GM19395 (cell line): Measurements from ENCODE around the gene AP5B1.
"Not testable (repeated sequence)": the region's sequence is repeated elsewhere in the genome, so short reads cannot be mapped to it uniquely, and the experiment has no call there.

ENCODE experiments used
- ATAC-seq: cut with Tn5 transposase; IDR thresholded peaks from one replicate; pipeline ENCODE4 v1.9.1; 2021; ENCODE audit warnings: mild to moderate bottlenecking, moderate library complexity; ENCODE audit not compliant: unreplicated experiment

Gene AP5B1

DNA sequence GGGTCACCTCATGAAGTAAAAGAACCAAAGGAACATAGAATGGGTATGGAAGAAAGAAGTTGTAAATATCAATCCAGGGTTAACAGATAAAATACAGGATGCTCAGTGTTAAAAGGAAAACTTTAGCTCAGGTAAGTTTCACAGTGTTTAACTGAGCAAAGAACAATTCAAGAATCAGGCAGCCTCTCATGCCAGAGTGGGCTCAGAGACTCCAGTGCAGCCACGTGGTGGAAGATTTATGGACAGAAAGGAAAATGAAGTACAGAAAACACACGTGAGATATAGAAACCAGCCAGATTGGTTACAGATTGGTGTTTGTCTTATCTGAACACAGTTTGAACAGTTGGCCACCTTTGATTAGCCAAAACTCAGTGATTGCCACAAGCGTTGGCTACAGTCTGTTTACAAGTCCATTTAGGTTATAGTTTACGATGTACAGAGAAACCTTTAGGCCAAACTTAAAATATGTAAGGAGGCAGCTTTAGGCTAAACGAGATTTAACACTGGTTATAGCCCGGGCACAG lies 9.1 kb downstream of the AP5B1 start:
- ATAC-seq = no peak

DNA sequence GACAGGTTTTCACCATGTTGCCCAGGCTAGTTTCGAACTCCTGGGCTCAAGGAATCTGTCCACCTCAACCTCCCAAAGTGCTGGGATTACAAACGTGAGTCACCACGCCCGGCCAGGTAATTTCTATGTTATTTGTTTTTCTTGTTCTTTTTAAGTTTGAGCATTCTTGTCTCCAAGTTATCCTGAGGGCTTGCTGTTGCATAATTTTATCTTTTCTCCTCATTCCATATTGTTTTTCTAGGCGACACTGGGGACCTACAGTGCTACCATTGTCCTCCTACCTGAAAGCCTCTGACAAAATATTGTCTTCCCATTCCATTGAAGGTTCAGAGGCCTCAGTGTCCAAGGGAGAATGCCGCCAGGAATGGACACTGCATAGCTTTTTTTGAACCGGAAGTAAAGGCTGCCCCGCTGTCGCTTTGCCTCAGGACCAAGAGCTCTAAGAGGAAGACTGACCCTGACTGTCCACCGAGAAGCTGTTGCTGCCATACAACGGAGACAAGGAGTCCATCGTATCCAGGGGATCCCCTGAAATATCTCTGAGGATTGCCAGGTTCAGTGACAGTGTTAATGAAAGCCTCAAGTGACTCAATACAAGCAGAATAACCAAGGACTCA lies 9.7 kb downstream of the AP5B1 start:
- ATAC-seq = no peak

DNA sequence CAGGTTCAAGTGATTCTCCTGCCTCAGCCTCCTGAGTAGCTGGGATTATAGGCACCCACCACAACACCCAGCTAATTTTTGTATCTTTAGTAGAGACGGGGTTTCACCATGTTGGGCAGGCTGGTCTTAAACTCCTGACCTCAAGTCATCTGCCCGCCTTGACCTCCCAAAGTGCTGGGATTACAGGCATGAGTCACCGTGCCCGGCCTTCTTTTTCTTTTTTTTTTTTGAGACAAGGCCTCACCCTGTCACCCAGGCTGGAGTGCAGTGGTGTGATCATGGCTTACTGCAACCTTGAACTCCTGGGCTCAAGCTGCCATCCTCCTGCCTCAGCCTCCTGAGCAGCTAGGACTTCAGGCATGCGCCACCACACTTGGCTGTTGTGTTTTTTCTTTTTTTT lies 13.0 kb downstream of the AP5B1 start:
- ATAC-seq = not testable (repeated sequence)

DNA sequence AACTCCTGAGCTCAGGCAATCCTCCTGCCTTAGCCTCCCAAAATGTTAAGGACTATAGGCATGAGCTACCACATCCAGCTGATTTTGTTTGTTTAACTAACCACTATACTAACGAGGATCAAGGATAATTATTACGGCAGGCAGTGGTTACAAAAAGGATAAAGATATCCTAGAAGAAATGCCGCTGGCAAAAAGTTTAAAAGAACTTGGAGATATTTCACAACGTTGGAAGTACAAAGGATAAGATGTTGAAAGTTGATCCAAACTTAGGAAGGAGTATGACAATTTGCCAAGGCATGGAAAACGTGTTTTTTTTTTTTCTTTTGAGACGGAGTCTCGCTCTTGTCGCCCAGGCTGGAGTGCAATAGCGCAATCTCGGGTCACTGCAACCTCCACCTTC lies 13.4 kb downstream of the AP5B1 start:
- no peak for ATAC-seq

DNA sequence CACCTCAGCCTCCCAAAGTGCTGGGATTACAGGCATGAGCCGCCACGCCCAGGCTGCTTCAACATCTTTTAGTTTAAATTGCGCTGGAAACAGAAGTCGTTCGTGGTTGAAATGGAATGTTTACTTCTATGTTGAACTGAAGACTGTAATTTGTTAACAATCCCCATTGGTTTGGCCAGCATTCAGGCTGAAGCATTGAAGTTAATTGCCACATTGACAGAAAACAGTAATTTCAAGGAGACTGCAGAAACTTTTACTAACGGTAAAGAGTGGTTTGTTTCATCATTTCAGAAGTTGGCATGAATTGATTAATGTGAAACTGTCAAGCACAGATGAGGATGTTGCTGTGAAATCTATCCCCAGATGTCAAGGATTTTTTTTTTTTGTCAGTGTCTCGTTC lies 14.2 kb downstream of the AP5B1 start:
- no peak for ATAC-seq

DNA sequence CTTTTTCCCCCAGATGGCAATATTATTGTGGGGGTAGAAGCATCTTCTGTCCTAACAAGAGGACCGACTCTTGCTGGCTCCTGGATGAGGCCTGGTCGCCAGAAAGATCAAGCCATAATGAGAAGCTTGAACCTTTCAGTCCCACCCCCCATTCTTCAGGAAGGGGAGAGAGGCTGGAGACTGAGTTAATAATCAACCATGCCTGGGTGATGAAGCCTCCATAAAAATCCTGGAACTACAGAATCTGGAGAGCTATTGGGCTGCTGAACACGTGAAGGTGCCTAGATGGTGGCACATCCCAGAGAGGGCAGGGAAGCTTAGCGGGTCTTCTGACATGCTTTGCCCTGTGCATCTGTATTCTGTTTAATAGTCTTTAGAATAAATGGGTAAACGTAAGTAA lies 16.3 kb downstream of the AP5B1 start:
- ATAC-seq = no peak

DNA sequence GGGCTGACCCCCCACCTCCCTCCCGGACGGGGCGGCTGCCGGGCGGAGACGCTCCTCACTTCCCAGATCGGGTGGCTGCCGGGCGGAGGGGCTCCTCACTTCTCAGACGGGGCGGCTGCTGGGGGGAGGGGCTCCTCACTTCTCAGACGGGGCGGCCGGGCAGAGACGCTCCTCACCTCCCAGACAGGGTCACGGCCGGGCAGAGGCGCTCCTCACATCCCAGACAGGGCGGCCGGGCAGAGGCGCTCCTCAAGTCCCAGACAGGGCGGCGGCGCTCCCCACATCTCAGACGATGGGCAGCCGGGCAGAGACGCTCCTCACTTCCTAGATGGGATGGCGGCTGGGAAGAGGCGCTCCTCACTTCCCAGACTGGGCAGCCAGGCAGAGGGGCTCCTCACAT lies 18.0 kb downstream of the AP5B1 start:
- ATAC-seq = not testable (repeated sequence)

DNA sequence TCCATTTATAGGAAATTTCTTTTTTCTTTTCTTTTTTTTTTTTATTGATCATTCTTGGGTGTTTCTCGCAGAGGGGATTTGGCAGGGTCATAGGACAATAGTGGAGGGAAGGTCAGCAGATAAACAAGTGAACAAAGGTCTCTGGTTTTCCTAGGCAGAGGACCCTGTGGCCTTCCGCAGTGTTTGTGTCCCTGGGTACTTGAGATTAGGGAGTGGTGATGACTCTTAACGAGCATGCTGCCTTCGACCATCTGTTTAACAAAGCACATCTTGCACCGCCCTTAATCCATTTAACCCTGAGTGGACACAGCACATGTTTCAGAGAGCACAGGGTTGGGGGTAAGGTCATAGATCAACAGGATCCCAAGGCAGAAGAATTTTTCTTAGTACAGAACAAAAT lies 18.6 kb downstream of the AP5B1 start:
- not testable (repeated sequence) for ATAC-seq

DNA sequence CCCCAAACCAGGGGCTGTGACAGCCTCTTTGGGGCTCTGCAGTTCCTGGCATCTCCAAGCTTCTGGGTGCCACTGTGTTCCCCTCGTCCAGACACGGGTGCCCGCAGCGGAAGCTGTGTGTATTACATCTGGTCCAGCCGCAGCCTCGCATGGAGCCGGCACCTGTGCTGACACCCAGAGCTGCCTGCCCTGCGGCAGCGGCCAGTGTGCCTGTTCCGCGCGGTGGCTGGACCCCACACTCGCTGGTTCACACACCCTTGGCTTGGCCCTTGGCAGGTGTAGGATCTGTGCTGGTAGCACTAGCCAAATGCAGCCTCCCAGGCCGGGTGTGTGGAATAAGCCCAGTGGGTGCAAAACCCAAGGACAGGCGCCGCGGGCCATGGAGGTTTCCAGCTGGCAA lies 35.7 kb downstream of the AP5B1 start:
- ATAC-seq = no peak

DNA sequence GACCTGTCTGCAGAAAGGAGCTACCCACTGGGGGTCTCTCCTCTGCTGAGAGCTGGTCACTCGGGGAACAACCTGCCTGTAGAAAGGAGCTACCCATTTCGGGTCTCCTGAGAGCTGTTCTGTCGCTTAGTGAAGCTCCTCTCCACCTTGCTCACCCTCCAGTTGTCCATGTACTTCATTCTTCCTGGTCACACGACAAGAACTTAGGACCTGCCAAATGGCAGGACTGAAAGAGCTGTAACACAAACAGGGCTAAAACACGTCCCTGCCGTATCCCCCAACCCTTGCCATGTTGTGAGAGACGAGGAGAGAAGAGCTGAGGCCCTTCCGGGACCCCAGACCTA lies 36.1 kb downstream of the AP5B1 start:
- no peak for ATAC-seq

DNA sequence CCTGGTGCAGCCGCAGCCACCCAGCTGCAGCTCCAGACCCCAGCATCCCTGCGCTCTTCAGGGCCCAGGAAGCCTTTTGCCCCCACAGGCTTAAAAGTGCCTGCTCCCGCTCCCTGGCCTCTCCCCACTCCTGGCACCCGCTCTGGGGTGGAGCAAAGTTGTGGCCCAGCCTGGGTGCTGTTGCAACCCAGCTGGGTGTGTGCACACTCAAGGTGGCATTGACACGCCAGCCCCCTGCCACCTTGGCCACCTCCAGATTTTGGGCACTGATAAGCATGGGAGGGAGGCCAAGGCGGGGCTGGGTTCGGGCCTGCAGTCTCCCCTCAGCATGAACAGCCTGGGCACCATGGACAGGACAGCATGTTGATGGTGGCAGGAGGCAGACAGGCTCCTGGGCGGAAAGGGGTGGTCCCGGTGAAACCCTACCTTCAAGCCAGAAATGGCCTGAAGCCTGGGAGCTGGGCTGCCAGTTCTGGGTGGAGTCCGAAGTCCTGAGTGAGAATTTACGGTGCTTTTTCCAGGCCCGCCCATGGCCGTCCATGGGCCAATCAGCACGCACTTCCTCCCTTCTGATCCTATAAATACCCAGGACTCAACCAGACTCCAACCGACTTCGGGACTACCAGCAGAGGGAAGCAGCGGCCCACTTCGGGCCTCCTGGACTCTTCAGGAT lies 36.6 kb downstream of the AP5B1 start:
- ATAC-seq = no peak

DNA sequence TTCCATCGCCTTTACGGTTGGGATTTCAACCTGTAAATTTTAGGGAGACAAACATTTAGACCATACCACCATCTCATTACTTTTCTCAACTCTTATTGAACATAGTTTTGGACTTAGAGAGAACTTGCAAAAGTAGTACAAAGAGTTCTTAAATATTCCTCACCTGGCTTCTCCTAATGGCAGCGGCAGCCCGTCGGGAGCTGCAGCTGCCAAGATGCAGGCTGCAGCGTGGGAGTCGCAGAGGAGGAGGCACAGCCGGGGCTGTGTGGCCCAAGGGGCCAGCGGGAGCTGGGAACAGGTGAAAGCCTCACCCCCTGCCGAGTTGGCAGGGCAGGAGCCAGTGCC lies 37.1 kb downstream of the AP5B1 start:
- no peak for ATAC-seq

DNA sequence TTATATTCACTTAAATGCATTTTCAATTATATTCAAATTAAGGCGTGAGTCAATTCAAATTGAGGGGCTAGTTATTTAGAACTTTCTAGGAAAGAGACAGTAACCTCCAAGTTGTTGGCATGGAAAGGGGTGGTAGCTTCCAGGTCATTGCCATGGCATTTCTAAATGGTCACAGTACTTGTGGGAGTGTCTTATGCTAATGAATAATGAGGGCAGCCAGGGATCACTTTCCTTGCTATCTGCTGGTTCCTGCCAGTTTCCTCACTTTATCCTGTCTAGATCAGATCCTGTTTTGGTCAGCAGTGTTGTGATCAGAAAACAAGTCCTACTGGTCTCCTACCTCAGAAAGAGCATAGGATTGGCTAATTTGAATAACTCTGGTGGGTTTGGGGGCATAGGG lies 38.4 kb downstream of the AP5B1 start:
- ATAC-seq = no peak

DNA sequence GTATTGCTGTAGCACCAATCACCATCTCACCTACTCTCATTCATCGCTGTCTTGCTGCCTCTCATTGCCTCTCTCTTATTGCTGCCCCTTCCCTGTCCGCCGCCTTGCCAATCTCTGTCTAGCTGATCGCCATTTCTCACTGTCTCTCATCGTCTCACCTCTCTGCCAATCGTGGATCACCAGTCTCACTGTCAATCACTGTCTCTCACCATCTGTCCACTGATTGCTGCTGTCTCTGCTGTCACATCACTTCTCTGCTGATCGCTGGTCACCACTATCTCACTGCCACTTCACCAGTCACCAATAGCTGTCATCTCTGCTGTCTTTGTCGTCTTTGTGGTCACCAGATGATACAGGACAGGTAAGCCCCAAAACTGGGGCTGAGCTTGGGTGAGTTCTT lies 39.6 kb downstream of the AP5B1 start:
- ATAC-seq = no peak

DNA sequence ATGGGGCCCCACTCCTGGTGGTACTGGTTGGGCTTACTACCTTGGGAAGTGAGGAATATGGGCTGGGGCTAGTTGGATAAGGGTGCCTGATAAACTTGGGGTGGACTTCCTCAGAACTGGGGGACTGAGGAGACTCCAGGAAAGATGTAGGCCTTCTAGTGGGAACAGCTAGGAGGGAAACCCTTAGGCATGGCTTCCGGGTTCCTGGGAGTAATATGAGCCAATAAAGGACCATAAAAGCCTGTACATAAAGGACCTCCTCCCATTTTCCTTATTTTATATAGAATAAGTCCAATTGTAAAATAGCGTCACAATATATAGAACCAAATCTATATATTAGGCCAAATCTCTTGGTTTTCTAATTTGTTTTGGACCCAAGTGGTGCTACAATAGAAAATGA lies 41.8 kb downstream of the AP5B1 start:
- ATAC-seq = no peak

DNA sequence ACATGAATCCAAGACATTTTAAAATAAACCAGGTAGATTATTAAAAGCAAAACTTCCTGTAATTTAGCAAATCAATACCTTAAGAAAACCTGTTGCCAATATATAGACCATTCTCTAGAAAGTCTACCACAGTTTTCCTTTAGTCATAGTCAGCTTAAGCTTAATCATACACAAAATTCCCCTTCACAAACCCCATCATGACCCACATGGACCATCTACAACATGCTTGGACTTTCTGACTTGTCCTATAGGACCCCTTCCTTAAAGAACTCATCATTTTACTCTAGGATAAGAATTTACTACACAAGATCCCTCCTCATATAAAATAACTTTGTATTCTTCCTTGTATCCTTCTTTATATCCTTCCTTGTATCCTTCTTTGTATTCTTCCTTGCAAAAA lies 44.0 kb downstream of the AP5B1 start:
- ATAC-seq = no peak

DNA sequence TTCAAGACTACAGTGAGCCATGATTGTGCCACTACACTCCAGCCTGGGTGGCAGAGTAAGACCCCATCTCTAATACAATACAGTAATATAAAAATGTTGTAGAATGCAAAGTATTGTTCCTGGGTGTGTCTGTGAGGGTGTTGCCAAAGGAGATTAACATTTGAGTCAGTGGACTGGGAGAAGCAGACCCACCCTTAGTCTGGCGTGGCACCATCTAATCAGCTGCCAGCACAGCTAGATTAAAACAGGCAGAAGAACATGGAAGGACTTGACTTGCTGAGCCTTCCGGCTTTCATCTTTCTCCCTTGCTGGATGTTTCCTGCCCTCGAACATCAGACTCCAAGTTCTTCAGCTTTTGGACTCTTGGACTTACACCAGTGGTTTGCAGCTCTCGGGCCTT lies 45.7 kb downstream of the AP5B1 start:
- ATAC-seq = not testable (repeated sequence)

DNA sequence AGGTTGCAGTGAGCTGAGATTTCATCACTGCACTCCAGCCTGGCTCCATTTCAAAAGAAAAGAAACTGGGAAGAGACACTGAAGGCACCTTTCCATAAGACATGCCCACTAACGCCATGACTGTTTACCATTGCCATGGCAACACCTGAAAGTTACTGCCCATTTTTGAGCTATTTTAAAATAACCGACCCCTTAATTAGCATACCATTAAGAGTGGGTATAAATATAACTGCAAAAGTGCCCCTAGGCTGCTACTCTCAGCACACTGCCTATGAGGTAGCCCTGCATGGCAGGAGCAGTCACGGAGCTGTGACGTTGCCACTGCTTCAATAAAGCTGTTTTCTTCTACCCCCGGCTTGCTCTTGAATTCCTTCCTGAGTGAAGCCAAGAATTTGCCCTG lies 50.3 kb downstream of the AP5B1 start:
- ATAC-seq = no peak

DNA sequence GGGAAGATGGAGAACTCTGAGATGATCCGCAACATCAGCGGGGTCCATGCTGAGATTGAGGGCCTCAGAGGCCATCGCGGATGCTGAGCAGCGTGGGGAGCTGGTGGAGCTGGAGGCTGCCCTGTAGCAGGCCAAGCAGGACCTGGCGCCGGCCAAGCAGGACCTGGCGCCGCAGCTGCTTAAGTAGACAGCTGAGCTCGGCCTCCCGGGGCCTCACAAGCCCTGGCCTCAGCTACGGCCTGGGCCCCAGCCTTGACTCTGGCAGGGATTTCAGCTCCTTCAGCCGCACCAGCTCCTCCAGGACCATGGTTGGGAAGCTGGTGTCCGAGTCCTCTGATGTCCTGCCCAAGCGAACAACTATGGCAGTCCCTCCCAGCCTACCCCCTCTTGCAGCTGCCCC lies 52.9 kb downstream of the AP5B1 start:
- no peak for ATAC-seq

DNA sequence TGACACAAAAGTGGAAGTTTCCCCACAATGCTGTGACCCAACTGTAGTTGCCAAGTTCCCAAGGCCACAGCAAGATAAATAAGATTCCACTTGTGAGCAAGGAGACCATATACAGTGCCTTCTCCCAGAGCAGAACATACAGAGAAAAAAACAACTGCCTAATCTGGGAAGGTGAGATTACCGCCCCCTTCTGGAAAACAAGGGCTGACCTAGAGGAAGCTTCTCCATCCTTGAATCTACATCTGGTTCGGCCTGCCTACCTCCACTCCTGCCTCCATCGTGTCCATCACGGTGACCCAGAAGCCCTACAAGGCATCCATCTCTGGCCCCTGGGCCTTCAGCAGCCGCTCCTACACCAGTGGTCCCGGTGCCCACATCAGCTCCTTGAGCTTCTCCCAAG lies 54.1 kb downstream of the AP5B1 start:
- no peak for ATAC-seq
